Muscle of leg (tissue), 11 donors: Measurements from ENCODE around the gene RPP40. TPM values are rescaled to one million over a fixed set of nuclear protein-coding genes. Genes with fewer than 3 reads are reported as not detected.
A peak's percentile ranks its signal among the peaks of the same experiment; 100 is the strongest.

ENCODE experiments used
- DNase-seq: peaks from one replicate; pipeline ENCODE4 v3.0.0; 2013
- H3K27ac ChIP-seq: one replicate; pipeline ENCODE4 v1.5.1; 2013; ENCODE audit warnings: mild to moderate bottlenecking, low read length, control low read depth
- H3K27me3 ChIP-seq: one replicate; pipeline ENCODE4 v1.6.1; 2013; ENCODE audit warnings: low read length; ENCODE audit not compliant: control insufficient read depth, insufficient read depth
- H3K36me3 ChIP-seq: one replicate; pipeline ENCODE4 v1.6.1; 2013; ENCODE audit warnings: low read length; ENCODE audit not compliant: control insufficient read depth, insufficient read depth
- H3K4me1 ChIP-seq: one replicate; pipeline ENCODE4 v1.6.1; 2013; ENCODE audit warnings: low read length; ENCODE audit not compliant: control insufficient read depth, insufficient read depth
- H3K4me3 ChIP-seq: one replicate; pipeline ENCODE4 v1.5.1; 2013; ENCODE audit warnings: low read length, control low read depth
- H3K9me3 ChIP-seq: replicated peaks from 2 replicates; pipeline ENCODE4 v1.6.1; 2013; ENCODE audit warnings: low read depth, low read length; ENCODE audit not compliant: control insufficient read depth
- WGBS: methylation state at CpG from one replicate; pipeline ENCODE4 v1.1.5; 2013; ENCODE audit warnings: missing lambda C conversion rate; ENCODE audit not compliant: insufficient coverage; 5-methylcytosine and 5-hydroxymethylcytosine counted together
- polyA plus RNA-seq, 8 donors: library from polyadenylated mRNA; unstranded; fragments of 120-200 nt; gene quantifications; one replicate each; pipeline versions ENCODE4 v1.2.1 to v1.2.3, GENCODE V29; 2013; ENCODE audit warnings: inconsistent platforms in 1 of 8, low replicate concordance in 1 of 8; ENCODE audit not compliant: insufficient read length in 8 of 8, insufficient read depth in 1 of 8
- total RNA-seq: library from RNA; stranded (reverse); fragments of 120-200 nt; gene quantifications from one replicate; pipeline ENCODE4 v1.2.4, GENCODE V29; 2013

RPP40 gene
- total and polyA plus RNA-seq, 9 donors = 10.0 to 17.2 (median 13.2) TPM

DNA sequence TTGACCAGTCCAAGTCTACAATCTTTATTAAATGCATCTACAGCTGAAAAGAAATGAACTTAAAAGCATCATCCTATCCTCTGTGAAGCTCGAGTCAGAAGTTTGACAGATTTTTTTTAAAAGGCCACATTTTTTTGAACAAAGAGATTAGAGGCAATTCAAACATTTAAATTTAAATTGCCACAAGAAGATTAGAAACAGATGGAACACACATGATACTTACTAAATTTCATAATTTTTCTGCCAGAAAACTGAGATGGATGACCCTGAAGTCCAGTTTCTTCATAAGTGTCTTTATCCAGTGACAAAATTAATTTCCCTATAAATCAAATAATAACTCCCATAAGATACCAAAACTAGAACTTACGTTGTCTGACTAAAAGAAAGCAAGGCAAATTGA, 4.3 kb downstream of the RPP40 start:
- peaks cover 34% of the 10 kb centered on the region for H3K36me3 ChIP-seq
- H3K4me1 ChIP-seq = peaks cover 8% of the 10 kb centered on the region
- no peaks in the 10 kb centered on the region for H3K9me3 ChIP-seq
- no peak overlapping the region for H3K27ac ChIP-seq
- H3K27me3 ChIP-seq = no peaks in the 10 kb centered on the region
- no CpG with 5 or more reads among the region's 2 CpGs for WGBS
- no peak overlapping the region for H3K4me3 ChIP-seq
- no peak for DNase-seq

DNA sequence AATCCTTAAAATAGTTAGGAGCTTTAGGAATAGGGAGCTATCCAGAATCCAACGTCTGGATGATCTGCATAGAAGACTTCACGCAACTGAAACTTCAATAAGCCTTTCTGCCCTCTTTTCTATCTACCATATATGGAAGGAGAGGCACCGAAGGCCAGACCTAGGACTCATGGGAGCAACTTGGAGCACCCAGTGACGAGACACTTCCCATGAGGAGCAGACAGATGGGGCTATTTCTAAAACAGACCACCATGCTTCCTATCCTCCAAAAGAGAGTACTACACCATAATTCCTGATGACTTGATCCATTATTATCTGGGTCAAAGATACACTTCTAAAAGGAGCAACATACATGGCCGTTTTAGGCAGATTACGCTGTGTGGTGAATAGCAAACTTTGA, 6.0 kb downstream of the RPP40 start:
- no peak overlapping the region for H3K27ac ChIP-seq
- no peaks in the 10 kb centered on the region for H3K4me1 ChIP-seq
- H3K4me3 ChIP-seq = no peak overlapping the region
- DNase-seq = no peak
- no peaks in the 10 kb centered on the region for H3K27me3 ChIP-seq
- H3K9me3 ChIP-seq = no peaks in the 10 kb centered on the region
- WGBS = 100% methylated on average over 1 of the region's 6 CpGs
- peaks cover 38% of the 10 kb centered on the region for H3K36me3 ChIP-seq

DNA sequence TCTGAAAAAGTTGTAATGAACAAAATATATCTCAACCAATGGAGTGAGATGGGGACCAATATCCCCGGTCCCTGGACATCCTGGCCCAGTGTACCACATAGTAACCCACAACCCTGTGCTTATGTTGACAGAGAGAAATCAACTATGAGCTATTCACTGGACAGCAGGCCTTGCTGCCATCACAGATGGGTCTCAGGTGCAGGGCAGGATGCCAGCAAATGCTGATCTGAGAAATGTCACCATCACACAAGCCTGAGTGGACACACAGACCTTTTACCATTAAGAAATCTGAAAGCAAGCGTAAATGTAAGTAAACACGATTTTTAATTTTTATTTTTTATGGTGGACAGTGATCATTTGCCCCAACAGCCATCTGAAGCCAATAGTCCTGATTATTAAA, 9.1 kb downstream of the RPP40 start:
- H3K27me3 ChIP-seq = no peaks in the 10 kb centered on the region
- DNase-seq = no peak
- no peak overlapping the region for H3K27ac ChIP-seq
- H3K4me3 ChIP-seq = no peak overlapping the region
- no peaks in the 10 kb centered on the region for H3K4me1 ChIP-seq
- no peaks in the 10 kb centered on the region for H3K9me3 ChIP-seq
- WGBS = no CpG with 5 or more reads among the region's 3 CpGs
- H3K36me3 ChIP-seq = peaks cover 26% of the 10 kb centered on the region

DNA sequence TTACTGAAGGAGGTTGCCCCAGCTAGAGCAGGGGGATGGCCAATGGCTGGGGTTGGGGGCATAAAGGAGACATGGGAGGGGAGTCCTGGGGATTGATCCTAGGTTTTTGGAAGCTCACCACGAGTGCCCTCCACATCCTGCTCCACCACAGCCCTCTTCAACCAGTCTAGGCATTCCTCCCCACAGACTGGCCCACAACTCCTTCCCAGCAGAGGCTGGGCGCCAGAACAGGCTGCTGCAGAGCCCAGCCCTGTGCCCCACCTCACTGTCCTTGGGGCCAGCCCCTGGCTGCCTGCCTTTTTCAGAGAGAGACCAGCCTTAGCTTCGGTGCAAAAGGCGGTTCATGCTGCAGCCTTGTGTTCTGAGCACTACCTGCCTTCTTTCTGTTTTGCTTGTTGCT, 16.4 kb downstream of the RPP40 start:
- Histone ChIP-seq H3K4me3 (no peak overlapping the region), H3K36me3 (no peaks in the 10 kb centered on the region), H3K27me3 (no peaks in the 10 kb centered on the region), H3K4me1 (no peaks in the 10 kb centered on the region), H3K27ac (no peak overlapping the region), H3K9me3 (peaks cover 2% of the 10 kb centered on the region)
- WGBS = 88% methylated on average over 3 of the region's 4 CpGs
- DNase-seq = no peak

DNA sequence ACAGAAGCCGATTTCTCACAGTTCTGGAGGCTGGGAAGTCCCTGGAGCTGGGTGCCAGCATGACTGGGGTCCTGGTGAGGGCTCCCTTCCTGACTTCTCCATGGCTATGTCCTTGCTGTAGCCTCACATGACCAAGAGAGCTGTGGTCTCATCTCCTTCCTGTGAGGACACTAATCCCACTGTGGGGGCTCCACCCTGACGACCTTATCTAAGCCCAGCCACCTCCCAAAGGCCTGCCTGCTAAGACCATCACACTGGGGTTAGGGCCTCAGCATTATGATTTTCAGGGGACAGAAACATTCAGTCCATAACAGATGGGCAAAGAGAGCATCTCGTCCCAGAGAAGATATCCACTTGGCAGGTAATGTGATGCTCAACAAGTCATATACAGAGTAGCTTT, 16.8 kb downstream of the RPP40 start:
- Histone ChIP-seq H3K27ac (no peak overlapping the region), H3K27me3 (no peaks in the 10 kb centered on the region), H3K4me1 (no peaks in the 10 kb centered on the region), H3K9me3 (peaks cover 2% of the 10 kb centered on the region), H3K4me3 (no peak overlapping the region), H3K36me3 (no peaks in the 10 kb centered on the region)
- 95% methylated on average over 2 of the region's 3 CpGs for WGBS
- no peak for DNase-seq

DNA sequence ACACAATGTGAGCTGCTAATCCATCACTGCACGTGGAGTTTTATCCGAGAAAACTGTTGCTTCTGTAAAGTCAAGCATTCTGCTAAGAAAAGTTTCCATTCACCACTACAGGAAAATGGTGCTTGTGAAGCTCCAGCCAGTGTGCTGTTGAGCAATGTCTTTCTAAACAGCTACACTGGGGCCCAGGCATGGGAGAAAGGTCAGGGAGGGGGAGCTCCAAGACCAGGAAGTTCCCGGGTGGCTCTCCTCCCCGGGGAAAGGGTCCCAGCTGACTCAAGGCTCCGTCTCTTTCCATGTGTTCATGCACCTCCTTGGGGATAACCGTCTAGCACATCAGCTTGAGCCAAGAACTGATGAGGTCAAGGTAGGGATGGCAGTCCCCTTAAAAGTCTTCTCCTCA, 20.5 kb downstream of the RPP40 start:
- WGBS = 69% methylated on average over 5 of the region's 6 CpGs
- H3K27ac ChIP-seq = no peak overlapping the region
- no peak for DNase-seq
- H3K36me3 ChIP-seq = no peaks in the 10 kb centered on the region
- H3K27me3 ChIP-seq = no peaks in the 10 kb centered on the region
- no peaks in the 10 kb centered on the region for H3K4me1 ChIP-seq
- H3K9me3 ChIP-seq = peaks cover 18% of the 10 kb centered on the region
- H3K4me3 ChIP-seq = no peak overlapping the region

DNA sequence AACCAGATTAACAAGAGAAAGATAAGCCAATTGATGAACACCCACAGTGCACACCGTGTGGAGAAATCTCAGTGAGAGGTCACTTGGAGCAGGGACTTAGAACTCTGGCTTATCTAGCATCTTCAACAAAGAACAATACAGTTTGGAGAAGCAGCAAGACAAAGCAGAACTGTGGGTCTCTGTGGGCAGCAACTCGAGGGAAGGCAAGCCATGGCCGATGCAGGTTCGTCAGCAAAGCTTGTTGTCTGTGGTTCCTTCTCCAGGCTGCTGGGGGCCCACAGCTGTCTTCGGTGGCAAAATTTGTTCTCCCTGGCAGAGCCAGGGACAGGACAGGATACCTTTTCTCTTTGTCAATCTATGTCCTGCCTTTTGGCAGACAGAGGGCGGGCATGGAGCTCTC, 22.1 kb downstream of the RPP40 start:
- Histone ChIP-seq H3K27ac (no peak overlapping the region), H3K27me3 (no peaks in the 10 kb centered on the region), H3K4me3 (no peak overlapping the region), H3K36me3 (no peaks in the 10 kb centered on the region), H3K9me3 (peaks cover 23% of the 10 kb centered on the region), H3K4me1 (no peaks in the 10 kb centered on the region)
- WGBS = 69% methylated on average over 4 of the region's 6 CpGs
- no peak for DNase-seq

DNA sequence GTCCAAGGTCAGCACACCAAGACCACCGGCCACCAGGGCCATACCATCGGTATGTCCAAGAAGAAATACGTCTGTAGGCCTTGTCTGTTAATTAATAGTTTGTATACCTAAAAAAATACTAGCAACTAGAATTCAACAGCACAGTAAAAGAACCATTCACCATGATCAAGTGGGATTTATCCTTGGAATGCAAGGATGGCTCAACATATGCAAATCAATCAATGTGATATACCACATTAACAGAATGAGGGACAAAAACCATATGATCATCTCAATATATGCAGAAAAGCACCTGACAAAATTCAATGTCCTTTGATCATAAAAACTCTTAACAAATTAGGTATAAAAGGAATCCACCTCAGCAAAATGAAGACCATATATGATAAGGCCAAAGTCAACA, 24.4 kb downstream of the RPP40 start:
- Histone ChIP-seq H3K27me3 (no peaks in the 10 kb centered on the region), H3K27ac (no peak overlapping the region), H3K4me3 (no peak overlapping the region), H3K9me3 (peaks cover 23% of the 10 kb centered on the region), H3K4me1 (peaks cover 8% of the 10 kb centered on the region), H3K36me3 (no peaks in the 10 kb centered on the region)
- no peak for DNase-seq
- WGBS = 40% methylated on average over 1 of the region's 3 CpGs

DNA sequence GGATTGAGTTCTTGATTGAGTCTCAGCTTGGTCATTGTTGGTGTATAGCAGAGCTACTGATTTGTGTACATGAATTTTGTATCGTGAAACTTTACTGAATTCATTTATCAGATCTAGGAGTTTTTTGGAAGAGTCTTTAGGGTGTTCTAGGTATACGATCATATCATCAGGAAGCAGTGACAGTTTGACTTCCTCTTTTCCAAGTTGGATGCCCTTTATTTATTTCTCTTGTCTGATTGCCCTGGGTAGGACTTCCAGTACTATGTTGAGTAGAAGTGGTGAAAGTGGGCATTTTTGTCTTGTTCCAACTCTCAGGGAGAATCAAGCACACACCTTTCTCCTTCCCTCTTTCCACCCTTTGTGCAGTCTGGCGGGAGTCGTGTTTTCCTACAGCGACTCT, 26.4 kb downstream of the RPP40 start:
- 73% methylated on average over 3 of the region's 5 CpGs for WGBS
- Histone ChIP-seq H3K9me3 (peaks cover 23% of the 10 kb centered on the region), H3K4me3 (no peak overlapping the region), H3K36me3 (no peaks in the 10 kb centered on the region), H3K4me1 (peaks cover 20% of the 10 kb centered on the region), H3K27ac (no peak overlapping the region), H3K27me3 (no peaks in the 10 kb centered on the region)
- DNase-seq = no peak

DNA sequence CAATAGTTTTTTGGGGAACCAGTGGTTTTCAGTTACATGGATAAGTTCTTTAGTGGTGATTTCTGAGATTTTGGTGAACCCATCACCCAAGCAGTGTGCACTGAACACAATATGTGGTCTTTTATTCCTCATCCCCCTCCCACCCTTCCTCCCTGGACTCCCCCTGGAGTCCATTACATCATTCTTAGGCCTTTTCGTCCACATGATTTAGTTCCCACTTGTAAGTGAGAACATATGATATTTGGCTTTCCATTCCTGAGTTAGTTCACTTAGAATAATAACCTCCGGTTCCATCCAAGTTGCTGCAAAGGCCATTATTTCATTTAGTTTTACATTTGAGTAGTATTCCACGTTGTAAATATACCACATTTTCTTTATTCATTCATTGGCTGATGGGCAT, 28.3 kb downstream of the RPP40 start:
- DNase-seq = peak; percentile 91
- Histone ChIP-seq H3K27me3 (no peaks in the 10 kb centered on the region), H3K4me3 (no peak overlapping the region), H3K27ac (peak overlapping the region; percentile 78), H3K36me3 (no peaks in the 10 kb centered on the region), H3K9me3 (peaks cover 23% of the 10 kb centered on the region), H3K4me1 (peaks cover 27% of the 10 kb centered on the region)
- WGBS = no CpG with 5 or more reads among the region's 3 CpGs

DNA sequence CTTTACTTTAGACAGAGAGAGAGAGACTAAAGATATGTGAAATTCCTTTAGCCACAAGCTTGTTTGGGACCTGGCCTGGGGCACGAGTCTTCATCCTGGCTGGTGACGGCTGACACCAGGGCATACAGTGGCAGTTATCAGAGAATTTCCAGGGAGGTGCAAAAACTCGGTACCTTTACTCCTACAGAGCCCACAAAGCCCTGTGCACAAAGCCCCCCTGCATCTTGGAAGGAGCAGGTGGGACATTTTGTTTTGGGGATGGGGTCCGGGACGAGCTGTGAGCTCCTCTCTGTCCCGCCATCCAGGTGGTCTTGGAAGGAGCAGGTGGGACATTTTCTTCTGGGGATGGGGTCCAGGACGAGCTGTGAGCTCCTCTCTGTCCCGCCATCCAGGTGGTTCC, 28.9 kb downstream of the RPP40 start:
- Histone ChIP-seq H3K27ac (peak overlapping the region; percentile 78), H3K4me3 (no peak overlapping the region), H3K9me3 (peaks cover 20% of the 10 kb centered on the region), H3K36me3 (no peaks in the 10 kb centered on the region), H3K4me1 (peaks cover 31% of the 10 kb centered on the region), H3K27me3 (no peaks in the 10 kb centered on the region)
- DNase-seq = no peak
- WGBS = no CpG with 5 or more reads among the region's 8 CpGs
